ENCODE data around the gene MYO7A. TPM values are rescaled to one million over a fixed set of nuclear protein-coding genes. Genes with fewer than 3 reads are reported as not detected.

The MYO7A gene
- total and polyA plus RNA-seq, 2 experiments from 2014 or later = not detected

- TF ChIP-seq EZH2 (IDR thresholded peaks at IDR 0.05; ENCODE audit: insufficient read depth, poor library complexity, severe bottlenecking) (no peak), EZH2phosphoT487 (IDR thresholded peaks at IDR 0.05; ENCODE audit: insufficient read depth, low read depth) (no peak)
- H3K79me2 ChIP-seq (ENCODE audit: insufficient read depth) = no peaks in the 10 kb centered on the region
- no peaks in the 10 kb centered on the region for H3K36me3 ChIP-seq (ENCODE audit: low read depth)
- in situ Hi-C loops (cut with MboI) = loop anchor here (10.0 kb wide), 1 partner anchor 373 kb away; no protein-coding TSS in a partner anchor
- WGBS, 2 experiments (ENCODE audit: low coverage in 1 of 2, low lambda C conversion rate in 2 of 2, missing lambda C conversion rate in 2 of 2) = 67 to 69% methylated on average over 21 to 22 of the region's 22 CpGs
- no peaks in the 10 kb centered on the region for H3K4me1 ChIP-seq (ENCODE audit: insufficient read depth)
- H3K9ac ChIP-seq = no peak overlapping the region
- no peaks in the 10 kb centered on the region for H4K20me1 ChIP-seq (ENCODE audit: insufficient read depth)
- no peak overlapping the region for H2AFZ ChIP-seq
- no peaks in the 10 kb centered on the region for H3K9me3 ChIP-seq (ENCODE audit: low read depth)
- H3F3A ChIP-seq (ENCODE audit: insufficient read depth) = no peaks in the 10 kb centered on the region
- no peak overlapping the region for H3K27ac ChIP-seq
- H3K9me2 ChIP-seq (ENCODE audit: insufficient read depth) = no peaks in the 10 kb centered on the region
- DNase-seq = no peak
- H3K4me3 ChIP-seq = no peak overlapping the region
- H3K4me2 ChIP-seq (ENCODE audit: unreplicated experiment) = no peak overlapping the region
- no peaks in the 10 kb centered on the region for H3K27me3 ChIP-seq (replicated peaks; ENCODE audit: insufficient read depth)
Measured at GRCh38 chr11:77181799-77182541, 53.9 kb downstream of the MYO7A start.

GRCh38 chr11:77182542-77183430 is 54.7 kb downstream of the MYO7A start:
- in situ Hi-C loops (cut with MboI) = loop anchor here (10.0 kb wide), 1 partner anchor 372 kb away; no protein-coding TSS in a partner anchor
- H3K36me3 ChIP-seq (ENCODE audit: low read depth) = no peaks in the 10 kb centered on the region
- no peaks in the 10 kb centered on the region for H4K20me1 ChIP-seq (ENCODE audit: insufficient read depth)
- H3K27ac ChIP-seq = no peak overlapping the region
- H3K79me2 ChIP-seq (ENCODE audit: insufficient read depth) = no peaks in the 10 kb centered on the region
- DNase-seq = no peak
- TF ChIP-seq EZH2phosphoT487 (IDR thresholded peaks at IDR 0.05; ENCODE audit: insufficient read depth, low read depth) (no peak), EZH2 (IDR thresholded peaks at IDR 0.05; ENCODE audit: insufficient read depth, poor library complexity, severe bottlenecking) (no peak)
- no peaks in the 10 kb centered on the region for H3K9me2 ChIP-seq (ENCODE audit: insufficient read depth)
- H3F3A ChIP-seq (ENCODE audit: insufficient read depth) = no peaks in the 10 kb centered on the region
- 68 to 69% methylated on average over 19 to 21 of the region's 21 CpGs for WGBS, 2 experiments (ENCODE audit: low coverage in 1 of 2, low lambda C conversion rate in 2 of 2, missing lambda C conversion rate in 2 of 2)
- H3K4me3 ChIP-seq = no peak overlapping the region
- no peak overlapping the region for H3K4me2 ChIP-seq (ENCODE audit: unreplicated experiment)
- H3K9me3 ChIP-seq (ENCODE audit: low read depth) = no peaks in the 10 kb centered on the region
- no peak overlapping the region for H2AFZ ChIP-seq
- H3K27me3 ChIP-seq (replicated peaks; ENCODE audit: insufficient read depth) = no peaks in the 10 kb centered on the region
- no peaks in the 10 kb centered on the region for H3K4me1 ChIP-seq (ENCODE audit: insufficient read depth)
- no peak overlapping the region for H3K9ac ChIP-seq

GRCh38 chr11:77183431-77183984 is 55.5 kb downstream of the MYO7A start:
- no peak for DNase-seq
- H2AFZ ChIP-seq = no peak overlapping the region
- H3K4me2 ChIP-seq (ENCODE audit: unreplicated experiment) = no peak overlapping the region
- no peaks in the 10 kb centered on the region for H3K36me3 ChIP-seq (ENCODE audit: low read depth)
- H3K9me3 ChIP-seq (ENCODE audit: low read depth) = no peaks in the 10 kb centered on the region
- in situ Hi-C loops (cut with MboI) = loop anchor here (10.0 kb wide), 1 partner anchor 371 kb away; no protein-coding TSS in a partner anchor
- H3K9me2 ChIP-seq (ENCODE audit: insufficient read depth) = no peaks in the 10 kb centered on the region
- no peaks in the 10 kb centered on the region for H3K79me2 ChIP-seq (ENCODE audit: insufficient read depth)
- no peak for TF ChIP-seq EZH2phosphoT487 (IDR thresholded peaks at IDR 0.05; ENCODE audit: insufficient read depth, low read depth)
- TF ChIP-seq EZH2 (IDR thresholded peaks at IDR 0.05; ENCODE audit: insufficient read depth, poor library complexity, severe bottlenecking) = no peak
- no peak overlapping the region for H3K27ac ChIP-seq
- H3K9ac ChIP-seq = no peak overlapping the region
- WGBS, 2 experiments (ENCODE audit: low coverage in 1 of 2, low lambda C conversion rate in 2 of 2, missing lambda C conversion rate in 2 of 2) = 71 to 79% methylated on average over 3 to 4 of the region's 4 CpGs
- no peaks in the 10 kb centered on the region for H4K20me1 ChIP-seq (ENCODE audit: insufficient read depth)
- no peaks in the 10 kb centered on the region for H3F3A ChIP-seq (ENCODE audit: insufficient read depth)
- no peak overlapping the region for H3K4me3 ChIP-seq
- H3K4me1 ChIP-seq (ENCODE audit: insufficient read depth) = no peaks in the 10 kb centered on the region
- H3K27me3 ChIP-seq (replicated peaks; ENCODE audit: insufficient read depth) = no peaks in the 10 kb centered on the region

GRCh38 chr11:77184136-77184860 is 56.3 kb downstream of the MYO7A start:
- no peaks in the 10 kb centered on the region for H3K4me1 ChIP-seq (ENCODE audit: insufficient read depth)
- TF ChIP-seq EZH2 (IDR thresholded peaks at IDR 0.05; ENCODE audit: insufficient read depth, poor library complexity, severe bottlenecking) (no peak), EZH2phosphoT487 (IDR thresholded peaks at IDR 0.05; ENCODE audit: insufficient read depth, low read depth) (no peak)
- in situ Hi-C loops (cut with MboI) = loop anchor here (10.0 kb wide), 1 partner anchor 371 kb away; no protein-coding TSS in a partner anchor

More at GRCh38 chr11:77184136-77184860, 56.3 kb downstream of the MYO7A start:
- Histone ChIP-seq H2AFZ (no peak overlapping the region), H3K27ac (no peak overlapping the region), H3K9me3 (ENCODE audit: low read depth) (no peaks in the 10 kb centered on the region), H3K9ac (no peak overlapping the region), H3K9me2 (ENCODE audit: insufficient read depth) (no peaks in the 10 kb centered on the region), H3K27me3 (replicated peaks; ENCODE audit: insufficient read depth) (no peaks in the 10 kb centered on the region), H3F3A (ENCODE audit: insufficient read depth) (no peaks in the 10 kb centered on the region), H3K4me3 (no peak overlapping the region), H4K20me1 (ENCODE audit: insufficient read depth) (no peaks in the 10 kb centered on the region), H3K36me3 (ENCODE audit: low read depth) (no peaks in the 10 kb centered on the region), H3K4me2 (ENCODE audit: unreplicated experiment) (no peak overlapping the region), H3K79me2 (ENCODE audit: insufficient read depth) (no peaks in the 10 kb centered on the region)
- DNase-seq = no peak
- 66 to 73% methylated on average over 12 to 14 of the region's 15 CpGs for whole genome bisulfite sequencing, 2 experiments (ENCODE audit: low coverage in 1 of 2, low lambda C conversion rate in 2 of 2, missing lambda C conversion rate in 2 of 2)
